Effector memory CD8-positive, alpha-beta T cell (primary cell): ENCODE results near the gene PHACTR1.

ENCODE experiments used
- ATAC-seq: fragments of 150-1000 bp; cut with Tn5 transposase; replicated peaks from 2 replicates; pipeline ENCODE4 v1.10.0; 2021; ENCODE audit warnings: mild to moderate bottlenecking, moderate library complexity
- DNase-seq, 3 experiments: peaks; one replicate each; pipeline ENCODE4 v3.0.0; 2021
- H3K27ac Mint-ChIP-seq, 2 donors: one replicate each; pipeline ENCODE4 v1.8.0; 2022; ENCODE audit warnings: mild to moderate bottlenecking in 2 of 2, mixed read lengths in 2 of 2, moderate library complexity in 2 of 2
- H3K27me3 Mint-ChIP-seq, 2 donors: one replicate each; pipeline ENCODE4 v1.8.0; 2022; ENCODE audit warnings: mixed read lengths in 2 of 2
- H3K36me3 Mint-ChIP-seq: one replicate; pipeline ENCODE4 v1.8.0; 2022; ENCODE audit warnings: mild to moderate bottlenecking, moderate library complexity, mixed read lengths; ENCODE audit not compliant: insufficient read depth
- H3K4me1 Mint-ChIP-seq, 2 donors: one replicate each; pipeline ENCODE4 v1.8.0; 2022; ENCODE audit warnings: low read depth in 2 of 2, mixed read lengths in 2 of 2
- H3K4me3 Mint-ChIP-seq, 2 donors: one replicate each; pipeline ENCODE4 v1.8.0; 2022; ENCODE audit warnings: mild to moderate bottlenecking in 2 of 2, mixed read lengths in 2 of 2, moderate library complexity in 2 of 2
- H3K9me3 Mint-ChIP-seq, 2 donors: one replicate each; pipeline ENCODE4 v1.8.0; 2022; ENCODE audit warnings: mixed read lengths in 2 of 2

Gene PHACTR1

GRCh38 chr6:13278991-13279390 lies 562.4 kb downstream of the PHACTR1 start:
- ATAC-seq (no peak), DNase-seq (no peak)
- no peak overlapping the region for H3K27ac Mint-ChIP-seq
- H3K9me3 Mint-ChIP-seq, result no peaks in the 10 kb centered on the region
- H3K27me3 Mint-ChIP-seq, result no peaks in the 10 kb centered on the region
- H3K4me3 Mint-ChIP-seq, result no peak overlapping the region
- no peaks in the 10 kb centered on the region for H3K36me3 Mint-ChIP-seq
- H3K4me1 Mint-ChIP-seq, result peaks cover 3 to 7% of the 10 kb centered on the region in 2 donors

GRCh38 chr6:13280254-13280653 lies 563.7 kb downstream of the PHACTR1 start:
- Mint-ChIP-seq H3K27ac (no peak overlapping the region), H3K27me3 (no peaks in the 10 kb centered on the region), H3K36me3 (no peaks in the 10 kb centered on the region), H3K9me3 (no peaks in the 10 kb centered on the region), H3K4me1 (peaks cover 0 to 2% of the 10 kb centered on the region in 2 donors), H3K4me3 (no peak overlapping the region)
- DNase-seq (no peak), ATAC-seq (peak; percentile 39)

GRCh38 chr6:13281686-13282085 lies 565.1 kb downstream of the PHACTR1 start:
- H3K4me1 Mint-ChIP-seq, result no peaks in the 10 kb centered on the region
- H3K36me3 Mint-ChIP-seq, result no peaks in the 10 kb centered on the region
- H3K27me3 Mint-ChIP-seq, result no peaks in the 10 kb centered on the region
- no peak for DNase-seq
- no peak overlapping the region for H3K4me3 Mint-ChIP-seq
- no peak for ATAC-seq
- H3K27ac Mint-ChIP-seq, result no peak overlapping the region
- no peaks in the 10 kb centered on the region for H3K9me3 Mint-ChIP-seq

- H3K36me3 Mint-ChIP-seq, result no peaks in the 10 kb centered on the region
- no peak overlapping the region for H3K4me3 Mint-ChIP-seq
- H3K4me1 Mint-ChIP-seq, result no peaks in the 10 kb centered on the region
- no peaks in the 10 kb centered on the region for H3K27me3 Mint-ChIP-seq
- no peak overlapping the region for H3K27ac Mint-ChIP-seq
- no peak for DNase-seq
- no peak for ATAC-seq
- no peaks in the 10 kb centered on the region for H3K9me3 Mint-ChIP-seq
These were observed 566.0 kb downstream of the PHACTR1 start for GRCh38 chr6:13282393-13283069.

- DNase-seq (no peak), ATAC-seq (no peak)
- Mint-ChIP-seq H3K4me3 (no peak overlapping the region), H3K9me3 (no peaks in the 10 kb centered on the region), H3K4me1 (no peaks in the 10 kb centered on the region), H3K36me3 (no peaks in the 10 kb centered on the region), H3K27ac (no peak overlapping the region), H3K27me3 (no peaks in the 10 kb centered on the region)
These were observed 566.8 kb downstream of the PHACTR1 start for GRCh38 chr6:13283331-13283730.

- H3K4me1 Mint-ChIP-seq, result no peaks in the 10 kb centered on the region
- H3K4me3 Mint-ChIP-seq, result no peak overlapping the region
- no peaks in the 10 kb centered on the region for H3K36me3 Mint-ChIP-seq
- DNase-seq, result no peak
- H3K27me3 Mint-ChIP-seq, result no peaks in the 10 kb centered on the region
- H3K9me3 Mint-ChIP-seq, result no peaks in the 10 kb centered on the region
- no peak overlapping the region for H3K27ac Mint-ChIP-seq
- no peak for ATAC-seq
These were observed 568.1 kb downstream of the PHACTR1 start for GRCh38 chr6:13284646-13285045.

- Mint-ChIP-seq H3K4me1 (no peaks in the 10 kb centered on the region), H3K27me3 (no peaks in the 10 kb centered on the region), H3K27ac (no peak overlapping the region), H3K36me3 (peaks cover 5% of the 10 kb centered on the region), H3K9me3 (no peaks in the 10 kb centered on the region), H3K4me3 (no peak overlapping the region)
- no peak for ATAC-seq
- no peak for DNase-seq
These were observed 569.1 kb downstream of the PHACTR1 start for GRCh38 chr6:13285705-13286104.

GRCh38 chr6:13286181-13286580 lies 569.6 kb downstream of the PHACTR1 start:
- Mint-ChIP-seq H3K27me3 (no peaks in the 10 kb centered on the region), H3K27ac (no peak overlapping the region), H3K4me1 (no peaks in the 10 kb centered on the region), H3K9me3 (no peaks in the 10 kb centered on the region), H3K36me3 (peaks cover 6% of the 10 kb centered on the region), H3K4me3 (no peak overlapping the region)
- ATAC-seq (no peak), DNase-seq (no peak)

GRCh38 chr6:13287104-13287503 lies 570.5 kb downstream of the PHACTR1 start:
- no peak for DNase-seq
- Mint-ChIP-seq H3K9me3 (no peaks in the 10 kb centered on the region), H3K4me3 (no peak overlapping the region), H3K27ac (no peak overlapping the region), H3K4me1 (no peaks in the 10 kb centered on the region), H3K36me3 (peaks cover 6% of the 10 kb centered on the region), H3K27me3 (no peaks in the 10 kb centered on the region)
- ATAC-seq, result no peak

- H3K4me3 Mint-ChIP-seq, result no peak overlapping the region
- H3K27me3 Mint-ChIP-seq, result no peaks in the 10 kb centered on the region
- ATAC-seq, result no peak
- no peaks in the 10 kb centered on the region for H3K4me1 Mint-ChIP-seq
- DNase-seq, result no peak
- H3K9me3 Mint-ChIP-seq, result no peaks in the 10 kb centered on the region
- H3K36me3 Mint-ChIP-seq, result peaks cover 6% of the 10 kb centered on the region
- H3K27ac Mint-ChIP-seq, result no peak overlapping the region
These were observed 571.9 kb downstream of the PHACTR1 start for GRCh38 chr6:13288481-13288880.

GRCh38 chr6:13288969-13289391 lies 572.4 kb downstream of the PHACTR1 start:
- Mint-ChIP-seq H3K27me3 (no peaks in the 10 kb centered on the region), H3K4me3 (no peak overlapping the region), H3K4me1 (peaks cover 0 to 2% of the 10 kb centered on the region in 2 donors), H3K36me3 (peaks cover 6% of the 10 kb centered on the region), H3K9me3 (no peaks in the 10 kb centered on the region), H3K27ac (no peak overlapping the region)
- no peak for DNase-seq
- ATAC-seq, result no peak

GRCh38 chr6:13289789-13290318 lies 573.3 kb downstream of the PHACTR1 start:
- Mint-ChIP-seq H3K9me3 (no peaks in the 10 kb centered on the region), H3K27me3 (no peaks in the 10 kb centered on the region), H3K4me1 (peaks cover 0 to 2% of the 10 kb centered on the region in 2 donors), H3K36me3 (peaks cover 6% of the 10 kb centered on the region), H3K4me3 (no peak overlapping the region), H3K27ac (no peak overlapping the region)
- no peak for ATAC-seq
- DNase-seq, result no peak

GRCh38 chr6:13290335-13290734 lies 573.8 kb downstream of the PHACTR1 start:
- peaks cover 6% of the 10 kb centered on the region for H3K36me3 Mint-ChIP-seq
- H3K4me3 Mint-ChIP-seq, result no peak overlapping the region
- H3K27ac Mint-ChIP-seq, result no peak overlapping the region

GRCh38 chr6:13292774-13293173 lies 576.2 kb downstream of the PHACTR1 start:
- Mint-ChIP-seq H3K4me3 (no peak overlapping the region), H3K4me1 (peaks cover 0 to 2% of the 10 kb centered on the region in 2 donors), H3K27me3 (no peaks in the 10 kb centered on the region), H3K27ac (peak overlapping the region in 1 of 2 donors; percentile 13), H3K36me3 (peaks cover 6% of the 10 kb centered on the region), H3K9me3 (no peaks in the 10 kb centered on the region)
- DNase-seq (no peak), ATAC-seq (no peak)

More at GRCh38 chr6:13290335-13290734, 573.8 kb downstream of the PHACTR1 start:
- peaks cover 0 to 2% of the 10 kb centered on the region in 2 donors for H3K4me1 Mint-ChIP-seq
- ATAC-seq (no peak), DNase-seq (no peak)
- H3K27me3 Mint-ChIP-seq, result no peaks in the 10 kb centered on the region
- H3K9me3 Mint-ChIP-seq, result no peaks in the 10 kb centered on the region
